GM10266 (cell line): ENCODE results near the gene TAF15.

Experiments used
- DNase-seq: peaks from one replicate; pipeline ENCODE4 v3.0.0; 2012; ENCODE audit errors: extremely low spot score
- TF ChIP-seq, protein P1 (sequence below): IDR thresholded peaks from 2 replicates; pipeline ENCODE4 v1.5.1; 2012; ENCODE audit warnings: mild to moderate bottlenecking, low read depth; ENCODE audit not compliant: control insufficient read depth, insufficient read depth; ENCODE audit errors: missing control alignments

The TAF15 gene

DNA sequence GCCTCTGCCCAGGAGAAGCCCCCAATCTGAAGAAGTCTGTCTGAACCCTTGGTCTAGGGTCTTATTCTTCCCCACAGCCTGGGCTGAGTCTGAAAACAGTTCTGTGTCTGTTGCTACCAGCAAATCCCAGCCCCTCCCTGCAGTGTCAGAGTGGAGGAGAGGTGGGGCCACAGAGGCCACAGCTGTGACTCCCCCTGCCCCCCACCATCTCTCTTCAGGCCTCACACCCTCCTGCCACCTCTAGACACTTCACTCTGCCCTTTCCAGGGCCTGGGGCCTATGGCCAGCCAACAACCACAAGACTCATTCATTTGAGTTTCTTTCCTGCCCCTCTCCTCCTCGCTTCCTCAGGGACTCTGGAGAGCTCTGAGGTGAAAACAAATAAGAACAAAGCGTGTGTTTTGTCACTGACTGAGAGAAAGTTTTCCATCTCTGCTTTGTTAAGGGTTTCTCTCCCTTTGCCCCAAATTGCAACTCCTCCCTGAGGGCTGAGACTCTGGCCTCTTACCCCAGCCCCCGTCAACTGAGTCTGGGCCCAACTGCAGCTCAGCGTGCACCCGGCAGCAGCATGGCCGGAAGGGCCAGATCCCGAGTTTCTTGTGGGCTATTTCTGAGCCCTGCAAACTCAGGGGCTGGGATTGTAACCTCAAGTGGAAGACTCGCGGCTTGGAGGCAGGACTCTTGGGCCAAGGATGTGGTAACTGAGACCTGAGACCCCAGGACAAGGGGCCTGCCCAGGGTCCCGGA lies 35.4 kb upstream of the TAF15 start:
- DNase-seq, result no peak
- TF ChIP-seq, protein P1, sequence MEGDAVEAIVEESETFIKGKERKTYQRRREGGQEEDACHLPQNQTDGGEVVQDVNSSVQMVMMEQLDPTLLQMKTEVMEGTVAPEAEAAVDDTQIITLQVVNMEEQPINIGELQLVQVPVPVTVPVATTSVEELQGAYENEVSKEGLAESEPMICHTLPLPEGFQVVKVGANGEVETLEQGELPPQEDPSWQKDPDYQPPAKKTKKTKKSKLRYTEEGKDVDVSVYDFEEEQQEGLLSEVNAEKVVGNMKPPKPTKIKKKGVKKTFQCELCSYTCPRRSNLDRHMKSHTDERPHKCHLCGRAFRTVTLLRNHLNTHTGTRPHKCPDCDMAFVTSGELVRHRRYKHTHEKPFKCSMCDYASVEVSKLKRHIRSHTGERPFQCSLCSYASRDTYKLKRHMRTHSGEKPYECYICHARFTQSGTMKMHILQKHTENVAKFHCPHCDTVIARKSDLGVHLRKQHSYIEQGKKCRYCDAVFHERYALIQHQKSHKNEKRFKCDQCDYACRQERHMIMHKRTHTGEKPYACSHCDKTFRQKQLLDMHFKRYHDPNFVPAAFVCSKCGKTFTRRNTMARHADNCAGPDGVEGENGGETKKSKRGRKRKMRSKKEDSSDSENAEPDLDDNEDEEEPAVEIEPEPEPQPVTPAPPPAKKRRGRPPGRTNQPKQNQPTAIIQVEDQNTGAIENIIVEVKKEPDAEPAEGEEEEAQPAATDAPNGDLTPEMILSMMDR, result no peak

DNA sequence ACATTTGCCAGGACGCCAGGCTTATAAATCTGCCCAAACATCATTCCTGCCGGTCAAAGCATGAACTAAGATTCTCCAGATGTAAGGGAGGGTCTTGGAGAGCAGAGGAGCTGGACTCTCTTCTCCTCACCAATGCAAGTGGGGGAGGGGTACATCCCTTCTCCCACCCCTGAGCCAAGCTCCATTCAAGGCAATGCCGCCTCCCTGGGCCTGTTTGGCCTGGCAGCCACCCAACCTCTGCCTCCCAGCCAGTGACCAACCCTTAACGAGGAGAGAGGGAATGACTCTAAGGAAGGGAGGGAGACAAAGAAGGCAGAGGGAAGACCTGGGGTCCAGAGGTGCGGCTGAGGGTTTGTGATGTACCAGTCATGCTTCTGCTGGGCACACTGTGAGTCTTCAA lies 34.8 kb upstream of the TAF15 start:
- TF ChIP-seq, protein P1, result no peak
- no peak for DNase-seq

DNA sequence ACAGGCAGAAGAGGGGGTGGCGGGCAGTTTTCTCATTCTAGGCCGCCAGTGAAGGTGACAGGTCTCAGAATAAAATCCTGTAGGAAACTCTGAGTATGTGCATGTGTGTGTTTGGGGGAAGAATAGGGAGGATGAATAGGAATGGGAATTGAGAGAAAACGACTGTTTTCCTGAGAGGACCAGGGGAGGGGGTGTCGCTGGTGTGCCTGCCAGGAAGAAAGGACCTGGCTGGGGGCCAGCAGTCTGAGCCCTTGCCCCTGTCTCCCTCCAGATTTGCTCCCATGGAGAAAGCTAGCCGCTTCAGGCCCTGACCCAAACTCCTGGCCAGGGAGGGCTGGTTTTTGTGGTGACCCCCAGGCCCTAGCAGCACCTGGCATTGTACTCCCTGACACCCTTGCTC lies 34.2 kb upstream of the TAF15 start:
- no peak for DNase-seq
- TF ChIP-seq, protein P1, result no peak

DNA sequence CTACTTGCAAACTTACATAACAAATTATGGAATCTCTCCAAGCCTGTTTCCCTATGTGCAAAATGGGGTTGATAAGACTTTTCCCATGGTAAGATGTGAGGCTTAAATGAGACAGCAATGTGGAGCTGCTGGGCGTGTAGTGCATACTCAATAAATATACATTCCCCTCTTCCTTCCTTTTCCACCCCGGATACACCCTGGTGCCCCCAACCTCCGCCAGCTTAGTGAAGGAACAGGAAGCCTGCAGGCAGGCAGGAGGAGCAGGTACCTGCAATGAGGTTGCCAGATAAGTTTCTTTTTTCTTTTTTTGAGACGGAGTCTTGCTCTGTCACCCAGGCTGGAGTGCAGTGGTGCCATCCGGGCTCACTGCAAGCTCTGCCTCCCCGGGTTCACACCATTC lies 33.7 kb upstream of the TAF15 start:
- no peak for DNase-seq
- TF ChIP-seq, protein P1, result no peak

DNA sequence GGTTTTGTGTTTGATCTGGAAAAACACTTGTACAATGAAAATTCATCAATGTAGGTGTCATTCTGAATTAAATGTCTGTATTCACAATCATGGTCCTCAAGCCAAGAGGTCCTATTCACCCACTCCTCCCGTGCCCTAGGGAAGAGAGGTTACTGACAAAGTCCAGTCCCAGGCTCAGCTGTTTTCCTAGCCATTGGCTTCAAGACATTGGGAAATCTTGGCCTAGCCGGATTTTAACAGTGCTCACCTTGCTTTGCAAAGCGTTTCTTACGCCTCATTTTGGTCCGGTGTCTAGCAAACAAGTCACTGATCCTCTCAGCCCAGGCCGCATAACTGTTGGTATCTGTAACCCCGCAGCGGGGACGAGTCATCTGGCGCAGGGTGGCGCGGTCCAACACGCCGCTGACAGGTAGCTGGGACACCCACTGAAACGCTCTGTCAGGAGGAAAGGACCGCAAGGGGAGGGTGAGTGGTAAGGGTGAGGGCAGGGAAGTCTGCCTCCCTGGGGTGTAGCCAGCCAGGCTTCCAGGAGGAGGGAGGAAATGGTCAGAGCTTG lies 30.6 kb upstream of the TAF15 start:
- TF ChIP-seq, protein P1, result no peak
- DNase-seq, result no peak

DNA sequence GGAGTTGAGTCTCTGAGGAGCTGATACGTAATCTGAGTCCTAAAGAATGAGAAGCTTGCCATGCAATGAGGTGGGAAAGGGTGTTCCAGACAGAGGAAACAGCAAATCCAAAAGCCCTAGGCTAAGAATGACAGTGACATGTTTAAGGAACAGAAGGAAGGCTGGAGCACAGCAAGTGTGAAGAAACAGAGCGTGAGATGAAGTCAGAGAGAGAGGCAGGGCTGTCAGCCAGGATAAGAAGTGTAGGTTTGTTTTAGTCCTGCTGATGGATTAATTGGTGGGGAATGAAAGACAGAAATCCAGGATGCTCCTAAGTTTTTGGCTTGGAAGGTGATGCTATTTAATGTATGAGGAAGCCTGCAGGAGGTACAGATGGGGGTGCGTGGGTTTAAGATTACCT lies 28.3 kb upstream of the TAF15 start:
- no peak for DNase-seq
- TF ChIP-seq, protein P1, result no peak

DNA sequence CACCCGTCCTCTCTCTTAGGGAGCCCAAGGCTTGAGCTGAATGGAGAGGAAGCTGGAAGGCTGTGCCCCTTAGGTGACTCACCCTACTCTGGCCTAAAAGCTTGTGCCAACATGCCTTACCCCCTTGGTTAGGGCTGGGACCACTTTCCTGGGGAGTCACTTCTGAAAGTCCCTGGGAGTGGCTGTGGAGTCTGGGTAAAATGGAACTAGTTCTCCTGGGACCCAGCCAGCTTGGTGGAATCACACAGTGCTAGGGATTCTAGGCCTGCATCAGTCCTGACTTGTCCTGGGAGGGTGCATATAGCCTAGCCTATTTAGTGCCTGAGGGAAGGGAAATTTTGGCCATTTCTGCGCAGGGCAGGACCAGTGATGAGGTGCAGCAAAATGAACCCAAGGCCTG lies 24.4 kb upstream of the TAF15 start:
- DNase-seq, result no peak
- TF ChIP-seq, protein P1, result no peak
